Measurements from ENCODE around the gene DNAJB14. TPM values are rescaled to one million over a fixed set of nuclear protein-coding genes. Genes with fewer than 3 reads are reported as not detected.

Gene DNAJB14
- total RNA-seq (2022; extraction: Qiagen RNA extraction; ENCODE audit: low read depth): 15.6 to 20.6 TPM (median 18.0 TPM) in 5 replicates

DNA sequence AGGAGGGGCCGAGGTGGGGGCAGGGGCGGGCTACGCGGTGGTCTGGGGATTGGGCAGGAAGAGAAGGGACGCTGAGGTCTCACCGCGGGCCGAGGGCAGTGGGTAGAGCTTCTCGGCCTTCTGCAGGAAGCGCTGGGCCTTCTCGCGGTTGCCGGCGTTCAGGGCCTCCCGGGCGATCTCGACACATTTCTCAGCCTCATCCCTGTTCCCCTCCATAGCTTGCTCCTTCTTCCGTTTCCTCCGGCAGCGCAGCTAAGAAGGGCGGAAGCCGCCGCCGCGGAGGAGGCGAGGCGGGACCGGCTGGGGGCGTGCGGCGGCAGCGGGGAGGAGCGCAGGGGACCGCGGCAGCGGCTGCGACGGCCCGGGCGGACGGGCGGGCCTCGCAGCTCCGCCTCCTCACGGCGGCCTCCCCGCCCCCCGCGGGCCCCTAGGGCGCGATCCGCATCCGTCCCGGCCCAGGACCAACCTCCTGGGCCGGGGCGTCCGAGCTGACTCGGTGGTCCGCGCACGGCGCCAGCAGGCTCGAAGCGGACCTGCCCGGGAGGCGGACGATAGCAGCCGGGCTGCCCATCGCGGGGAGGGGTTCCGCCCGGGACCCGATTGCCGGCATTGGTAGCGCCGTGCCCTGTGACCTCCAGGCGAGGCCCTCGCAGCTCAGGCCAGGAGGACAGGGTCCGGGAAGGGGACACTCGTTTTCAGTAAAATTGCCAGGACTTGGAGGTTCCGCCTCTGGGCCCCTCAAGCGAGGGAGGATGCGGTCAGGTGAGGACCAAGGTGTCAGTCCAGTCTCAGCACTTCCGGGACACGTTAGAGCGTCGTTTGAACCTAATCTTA is at the start of gene DNAJB14:
Gene DNAJB14 (minus strand): TSS at position 263 of the 834 bp plus-strand sequence. CDS start 47 bp downstream, at position 216.

DNA sequence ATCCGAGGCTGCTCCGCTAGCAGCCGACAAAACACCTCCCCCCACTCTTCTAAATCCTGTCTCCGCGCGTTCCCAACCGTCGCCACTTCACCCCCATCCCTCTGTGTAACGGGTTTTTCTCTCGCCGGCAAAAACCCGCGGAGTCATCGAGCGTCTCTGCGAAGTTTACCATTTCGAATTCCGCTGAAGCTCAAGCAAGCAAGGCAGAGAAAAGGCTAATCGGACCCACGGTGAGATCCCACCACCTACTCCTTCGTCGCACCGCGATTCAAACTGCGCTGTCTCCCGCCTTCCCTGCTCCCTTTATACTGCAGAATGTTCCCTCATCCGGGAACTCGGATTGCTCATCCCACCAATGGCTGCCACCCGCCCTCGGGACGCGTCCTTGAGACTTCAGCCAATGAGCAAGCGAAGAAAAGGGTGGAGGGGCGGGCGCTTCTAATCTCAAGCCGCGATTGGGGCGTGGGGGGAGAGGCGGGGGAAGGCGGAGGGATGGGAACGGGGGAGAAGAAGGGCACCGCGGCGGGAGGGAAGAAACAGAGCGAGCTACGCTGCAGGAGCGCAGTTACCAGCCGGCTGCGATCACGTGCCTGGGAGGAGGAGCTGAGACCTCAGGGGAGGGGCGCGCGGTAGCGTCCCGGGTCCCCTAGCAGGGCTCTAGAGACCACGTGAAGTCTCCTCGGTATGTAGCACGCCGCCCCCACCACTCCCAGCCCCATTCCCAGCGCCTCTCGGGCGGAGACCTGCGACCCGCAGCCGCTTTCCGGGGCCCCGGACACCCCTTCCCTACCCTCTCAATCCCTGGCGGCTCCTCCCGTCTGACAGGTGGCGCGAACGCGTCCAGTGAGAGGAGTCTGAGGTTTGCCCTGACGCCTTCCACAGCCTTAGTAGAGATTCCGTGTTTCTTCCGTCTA is 3.8 kb upstream of the DNAJB14 start, which contains the start of gene H2AZ1:
Gene H2AZ1 (minus strand): TSS at position 277 of the 914 bp plus-strand sequence. CDS start 105 bp downstream, at position 172.

DNA sequence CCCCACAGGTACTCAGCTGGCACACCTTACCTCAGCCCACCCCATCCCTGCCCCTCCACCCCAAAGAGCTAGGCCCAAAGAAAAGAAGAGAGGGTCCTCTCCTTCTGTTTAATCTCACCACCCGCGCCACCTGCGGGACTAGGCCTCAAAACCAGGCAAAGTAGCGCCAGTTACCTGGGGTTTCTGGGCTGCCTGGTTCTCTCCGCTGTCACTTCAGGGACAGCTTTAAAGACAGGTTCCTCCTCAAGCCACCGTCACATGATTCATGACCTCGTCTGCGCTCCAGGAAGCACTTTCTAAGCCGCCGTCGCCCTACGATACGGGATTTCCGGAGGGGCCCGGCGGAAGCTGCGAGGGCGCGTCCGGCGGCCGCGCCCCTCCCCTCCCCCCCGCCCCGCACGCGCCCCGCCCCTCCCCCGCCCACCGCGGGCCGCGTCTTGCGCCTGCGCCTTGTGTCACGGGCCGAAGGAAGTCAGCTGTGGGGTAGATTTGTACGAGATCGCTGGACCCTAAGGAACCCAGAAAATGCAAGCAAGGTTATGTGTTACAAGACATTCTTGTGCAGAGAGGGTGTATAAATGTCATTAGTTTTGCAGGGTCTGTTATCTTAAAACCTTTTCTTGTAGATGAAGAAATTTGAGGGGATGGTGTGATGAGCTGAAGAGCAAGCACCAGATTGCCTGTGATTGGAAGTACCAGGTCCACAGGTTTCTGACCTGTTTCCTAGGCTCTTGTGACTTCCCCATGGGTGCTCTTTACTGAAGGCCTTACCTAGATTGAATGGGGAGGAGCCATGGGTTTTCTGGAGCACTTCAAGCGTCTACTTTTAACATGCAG is 52.0 kb downstream of the DNAJB14 start, which contains the start of gene LAMTOR3:
Gene LAMTOR3 (minus strand): TSS at position 267 of the 837 bp plus-strand sequence. CDS start 464 bp downstream, outside the sequence.

Other genes starting within 250 kb of the DNAJB14 start
- gene DAPP1, start 129.8 kb downstream of the DNAJB14 start, total RNA-seq (2022; extraction: Qiagen RNA extraction; ENCODE audit: low read depth): not detected in 5 replicates
- 22.2 to 34.4 TPM (median 31.0 TPM) in 5 replicates for gene LAMTOR3, start 52.2 kb downstream of the DNAJB14 start, total RNA-seq (2022; extraction: Qiagen RNA extraction; ENCODE audit: low read depth)
- 599 to 670 TPM (median 637 TPM) in 5 replicates for gene H2AZ1, start 3.7 kb upstream of the DNAJB14 start, total RNA-seq (2022; extraction: Qiagen RNA extraction; ENCODE audit: low read depth)
- 0.49 to 0.72 TPM (median 0.59 TPM) in 5 replicates for gene DDIT4L, start 243.8 kb upstream of the DNAJB14 start, total RNA-seq (2022; extraction: Qiagen RNA extraction; ENCODE audit: low read depth)